K562 (cell line): Measurements from ENCODE around the gene SOX4.

Source experiments
- DMBX1 ChIP-seq: fragments of 250-450 bp; sonication (Bioruptor Pico); IDR thresholded peaks from 2 replicates; pipeline ENCODE4 v1.8.0; 2022; ENCODE audit warnings: inconsistent platforms, mild to moderate bottlenecking, moderate library complexity, borderline replicate concordance
- EP300 ChIP-seq: IDR thresholded peaks from 2 replicates; pipeline ENCODE4 v1.6.1; 2012; ENCODE audit warnings: low read length, improper control_type of control experiment

DNA sequence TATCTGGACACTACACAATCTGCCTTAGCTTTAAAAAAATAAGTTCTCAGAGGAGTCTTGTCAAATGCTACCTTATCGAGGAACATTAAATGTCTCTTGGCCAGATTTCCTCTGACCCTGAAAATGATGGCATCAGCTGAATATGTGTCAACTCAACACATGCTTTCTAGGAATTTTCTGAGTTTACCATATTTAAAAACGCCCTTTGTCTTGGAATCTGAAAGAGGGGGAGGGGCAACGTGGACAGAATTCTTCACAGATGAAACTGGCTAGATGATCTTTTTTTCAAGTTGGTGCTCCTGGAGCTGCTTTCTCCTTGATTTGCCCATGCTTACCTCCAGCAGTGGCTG lies 5.1 kb downstream of the SOX4 start:
- no peak for TF ChIP-seq DMBX1 (CRISPR knock-in tag)
- no peak for TF ChIP-seq EP300
